ENCODE results near the gene ELF5. TPM values are rescaled to one million over a fixed set of nuclear protein-coding genes. Genes with fewer than 3 reads are reported as not detected.

Gene ELF5
- total RNA-seq, 1 donor from 2014 or later, result 7.7 TPM

GRCh38 chr11:34522188-34522587 lies 8.6 kb upstream of the ELF5 start:
- no peak for DNase-seq (ENCODE audit: low spot score)

GRCh38 chr11:34521265-34521664 lies 7.7 kb upstream of the ELF5 start:
- no peak for DNase-seq (ENCODE audit: low spot score)

- no peak for DNase-seq (ENCODE audit: low spot score)
These were observed 6.1 kb upstream of the ELF5 start for GRCh38 chr11:34519595-34520235.

- no peak for DNase-seq (ENCODE audit: low spot score)
These were observed 2.9 kb upstream of the ELF5 start for GRCh38 chr11:34516247-34517040.

GRCh38 chr11:34514597-34514996 lies 1.0 kb upstream of the ELF5 start:
- no peak for DNase-seq (ENCODE audit: low spot score)

GRCh38 chr11:34512840-34513681 lies 533 bp downstream of the ELF5 start:
- peak; percentile 21 for DNase-seq (ENCODE audit: low spot score)

GRCh38 chr11:34510673-34511072 lies 2.9 kb downstream of the ELF5 start:
- no peak for DNase-seq (ENCODE audit: low spot score)

GRCh38 chr11:34510218-34510617 lies 3.4 kb downstream of the ELF5 start:
- DNase-seq (ENCODE audit: low spot score), result no peak

- no peak for DNase-seq (ENCODE audit: low spot score)
These were observed 4.2 kb downstream of the ELF5 start for GRCh38 chr11:34509336-34509876.

- DNase-seq (ENCODE audit: low spot score), result no peak
These were observed 5.1 kb downstream of the ELF5 start for GRCh38 chr11:34508524-34508923.

GRCh38 chr11:34507610-34508009 lies 6.0 kb downstream of the ELF5 start:
- no peak for DNase-seq (ENCODE audit: low spot score)

- DNase-seq (ENCODE audit: low spot score), result no peak
These were observed 6.4 kb downstream of the ELF5 start for GRCh38 chr11:34507156-34507555.

GRCh38 chr11:34505874-34506273 lies 7.7 kb downstream of the ELF5 start:
- no peak for DNase-seq (ENCODE audit: low spot score)

- no peak for DNase-seq (ENCODE audit: low spot score)
These were observed 10.6 kb downstream of the ELF5 start for GRCh38 chr11:34502949-34503348.

- no peak for DNase-seq (ENCODE audit: low spot score)
These were observed 11.6 kb downstream of the ELF5 start for GRCh38 chr11:34501949-34502348.

GRCh38 chr11:34501500-34501899 lies 12.1 kb downstream of the ELF5 start:
- DNase-seq (ENCODE audit: low spot score), result peak; percentile 81

- no peak for DNase-seq (ENCODE audit: low spot score)
These were observed 13.7 kb downstream of the ELF5 start for GRCh38 chr11:34499719-34500500.

- DNase-seq (ENCODE audit: low spot score), result no peak
These were observed 17.7 kb downstream of the ELF5 start for GRCh38 chr11:34495724-34496377.

GRCh38 chr11:34495239-34495723 lies 18.3 kb downstream of the ELF5 start:
- no peak for DNase-seq (ENCODE audit: low spot score)

GRCh38 chr11:34493926-34494595 lies 19.5 kb downstream of the ELF5 start:
- DNase-seq (ENCODE audit: low spot score), result no peak

All from umbilical cord (tissue), 2 donors.